GM12891 (cell line): ENCODE data around the gene TBXAS1.

Source experiments
- DNase-seq: peaks from one replicate; pipeline ENCODE4 v3.0.0; 2011; ENCODE audit warnings: low spot score; ENCODE audit not compliant: insufficient read length
- FAIRE-seq: peaks from 2 replicates; lab custom pipeline; 2011; peaks lifted over from hg19 to GRCh38; lab: Jason Lieb, UNC
- PAX5 ChIP-seq: IDR thresholded peaks from 2 replicates; pipeline ENCODE4 v1.6.1; 2011; ENCODE audit warnings: low read length, moderate library complexity, mild to moderate bottlenecking; ENCODE audit not compliant: insufficient read depth, severe bottlenecking
- POLR2A ChIP-seq: IDR thresholded peaks from 2 replicates; pipeline ENCODE4 v1.6.1; 2011; ENCODE audit warnings: low read depth, low read length, control low read depth
- POLR2AphosphoS5 ChIP-seq: IDR thresholded peaks from 2 replicates; pipeline ENCODE4 v1.6.1; 2011; ENCODE audit warnings: low read depth, low read length, control low read depth
- POU2F2 ChIP-seq: IDR thresholded peaks from 2 replicates; pipeline ENCODE4 v1.6.1; 2011; ENCODE audit warnings: low read depth, mild to moderate bottlenecking, control low read depth, low read length, moderate library complexity
- SPI1 ChIP-seq: IDR thresholded peaks from 2 replicates; pipeline ENCODE4 v1.6.1; 2011; ENCODE audit warnings: low read depth, low read length, control low read depth
- TAF1 ChIP-seq: IDR thresholded peaks from 2 replicates; pipeline ENCODE4 v1.6.1; 2011; ENCODE audit warnings: low read depth, low read length, control low read depth

Gene TBXAS1

GRCh38 chr7:139968931-139969330, 139.9 kb downstream of the TBXAS1 start:
- no peak for FAIRE-seq
- TF ChIP-seq SPI1 = no peak
- TF ChIP-seq PAX5 = no peak
- TF ChIP-seq POU2F2 = no peak
- no peak for TF ChIP-seq TAF1
- no peak for TF ChIP-seq POLR2A
- no peak for TF ChIP-seq POLR2AphosphoS5
- DNase-seq = no peak

GRCh38 chr7:139972029-139972428, 143.0 kb downstream of the TBXAS1 start:
- FAIRE-seq (no peak), DNase-seq (no peak)
- TF ChIP-seq POLR2A (no peak), POLR2AphosphoS5 (no peak), POU2F2 (no peak), TAF1 (no peak), PAX5 (no peak), SPI1 (no peak)

GRCh38 chr7:139973101-139974050, 144.3 kb downstream of the TBXAS1 start:
- TF ChIP-seq POLR2A = no peak
- no peak for TF ChIP-seq PAX5
- no peak for TF ChIP-seq POLR2AphosphoS5
- TF ChIP-seq SPI1 = no peak
- TF ChIP-seq TAF1 = no peak
- TF ChIP-seq POU2F2 = no peak
- DNase-seq (no peak), FAIRE-seq (no peak)

GRCh38 chr7:139974179-139974811, 145.2 kb downstream of the TBXAS1 start:
- FAIRE-seq (no peak), DNase-seq (no peak)
- TF ChIP-seq POU2F2 (no peak), POLR2A (no peak)

DNA sequence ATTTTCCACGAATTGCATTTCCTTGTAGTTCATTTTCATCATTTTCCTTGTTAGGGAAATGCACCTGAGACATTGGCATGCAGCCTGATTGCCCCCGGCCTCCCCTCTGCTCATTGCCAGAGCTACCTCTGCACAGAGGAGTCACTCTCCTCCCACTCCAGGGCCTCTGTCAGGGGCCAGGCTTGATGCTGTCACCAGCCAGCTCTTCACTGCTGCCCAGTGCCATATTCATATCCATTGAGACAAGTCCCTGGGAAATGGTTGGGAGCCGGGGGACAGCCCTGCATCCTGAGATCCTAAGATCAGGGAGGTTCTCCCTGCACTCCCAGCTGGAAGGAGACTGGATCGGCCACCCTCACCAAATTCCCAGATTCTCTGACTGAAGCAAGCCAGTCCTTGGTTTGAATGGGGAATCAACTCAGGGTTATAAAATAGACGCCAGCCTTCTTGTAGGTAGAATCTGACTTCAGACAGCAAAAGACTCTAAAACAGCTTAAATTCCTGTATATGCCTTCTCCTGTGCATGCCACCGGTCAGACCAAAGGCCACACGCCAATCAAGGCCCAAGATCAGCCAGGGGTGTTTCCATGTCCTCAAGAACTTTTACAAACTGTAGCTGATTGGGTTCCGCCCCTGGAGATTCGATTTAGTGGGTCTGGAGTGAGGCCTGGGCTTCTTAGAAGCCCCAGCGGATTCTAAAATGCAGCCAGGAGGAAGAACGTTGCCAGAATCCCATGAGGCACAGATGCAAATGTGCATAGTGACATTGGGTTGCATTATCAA, 147.2 kb downstream of the TBXAS1 start:
- no peak for DNase-seq
- no peak for FAIRE-seq

GRCh38 chr7:139976838-139977656, 148.0 kb downstream of the TBXAS1 start:
- no peak for FAIRE-seq
- no peak for DNase-seq
- no peak for TF ChIP-seq PAX5
- TF ChIP-seq POU2F2 = no peak
- no peak for TF ChIP-seq POLR2A
- TF ChIP-seq POLR2AphosphoS5 = no peak
- TF ChIP-seq TAF1 = no peak
- TF ChIP-seq SPI1 = no peak

More for the DNA sequence above, 147.2 kb downstream of the TBXAS1 start:
- no peak for TF ChIP-seq PAX5

DNA sequence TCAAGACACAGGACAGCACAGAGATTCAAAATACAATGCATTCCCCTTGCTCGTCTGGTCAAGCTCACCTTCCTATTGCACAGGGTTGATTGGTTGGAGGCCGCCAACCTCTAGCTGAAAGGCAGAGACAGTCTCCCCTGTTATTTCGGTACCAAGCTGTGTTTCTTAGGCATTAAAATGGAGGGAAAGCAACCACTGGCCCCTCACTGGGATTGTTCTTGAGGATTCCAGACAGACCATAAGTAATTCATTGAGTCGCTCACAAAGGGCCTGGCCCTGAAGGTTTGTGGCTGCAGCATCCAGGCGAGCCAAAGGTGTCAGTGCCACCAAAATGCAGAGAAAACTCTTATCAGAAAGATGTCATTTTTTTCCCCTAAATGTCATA, 152.4 kb downstream of the TBXAS1 start:
- no peak for DNase-seq
- TF ChIP-seq SPI1 (no peak), POLR2A (no peak), POLR2AphosphoS5 (no peak), TAF1 (no peak), PAX5 (no peak), POU2F2 (no peak)
- no peak for FAIRE-seq

DNA sequence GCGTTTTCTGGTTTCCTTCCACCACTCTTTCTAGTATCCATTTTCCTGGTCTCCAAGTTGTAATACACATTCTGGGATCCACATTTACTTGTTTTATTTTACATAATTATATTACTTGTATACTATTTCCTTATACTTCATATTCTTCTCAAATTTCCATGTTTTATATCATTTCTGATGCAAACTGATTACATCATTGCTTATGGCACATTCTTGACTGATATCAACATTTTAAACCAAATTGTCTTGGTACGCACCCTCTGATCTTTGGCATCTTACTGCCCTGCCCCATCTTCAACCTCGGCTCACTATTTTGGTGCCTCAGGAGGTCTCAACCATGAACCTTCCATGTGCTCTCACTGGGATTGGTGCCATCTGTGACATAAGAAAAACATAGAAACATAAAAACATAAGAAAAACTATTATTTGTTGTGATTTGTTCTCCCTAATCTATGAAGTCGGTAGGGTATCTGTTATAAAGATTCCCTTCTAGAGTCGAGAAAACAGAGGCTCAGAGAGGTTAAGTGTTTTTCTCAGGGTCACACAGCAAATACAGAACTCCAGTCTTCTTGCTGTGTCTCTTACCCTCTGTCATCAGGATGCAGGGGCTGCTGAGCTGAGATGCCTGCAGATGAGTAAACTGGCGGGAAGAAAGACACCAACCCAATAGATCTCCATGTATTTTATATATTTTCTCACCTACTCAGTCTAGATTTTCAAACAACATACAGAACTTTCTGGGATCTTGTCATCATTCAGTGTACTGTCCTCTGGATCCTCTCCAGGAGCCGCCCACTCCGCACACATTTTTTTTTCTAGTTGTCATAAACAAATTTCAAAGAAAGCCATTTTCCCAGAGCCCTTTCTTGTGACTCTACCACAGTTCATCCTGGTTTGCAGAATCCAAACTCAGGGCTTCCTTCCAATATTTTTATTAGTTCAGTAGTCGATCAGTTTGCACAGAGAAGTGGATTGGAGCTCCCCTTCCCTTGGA, 154.2 kb downstream of the TBXAS1 start:
- DNase-seq (no peak), FAIRE-seq (no peak)
- TF ChIP-seq POLR2A (no peak), POLR2AphosphoS5 (no peak), SPI1 (no peak), POU2F2 (no peak), TAF1 (no peak), PAX5 (no peak)
